Effector memory CD8-positive, alpha-beta T cell (primary cell): ENCODE results near the gene GLRX.
A peak's percentile ranks its signal among the peaks of the same experiment; 100 is the strongest.
"Not testable (repeated sequence)": the region's sequence is repeated elsewhere in the genome, so short reads cannot be mapped to it uniquely, and the experiment has no call there.

Source experiments
- ATAC-seq: fragments of 150-1000 bp; cut with Tn5 transposase; replicated peaks from 2 replicates; pipeline ENCODE4 v1.10.0; 2021; ENCODE audit warnings: mild to moderate bottlenecking, moderate library complexity
- DNase-seq, 3 experiments: peaks; one replicate each; pipeline ENCODE4 v3.0.0; 2021
- H3K27ac Mint-ChIP-seq, 2 donors: one replicate each; pipeline ENCODE4 v1.8.0; 2022; ENCODE audit warnings: mild to moderate bottlenecking in 2 of 2, mixed read lengths in 2 of 2, moderate library complexity in 2 of 2
- H3K27me3 Mint-ChIP-seq, 2 donors: one replicate each; pipeline ENCODE4 v1.8.0; 2022; ENCODE audit warnings: mixed read lengths in 2 of 2
- H3K36me3 Mint-ChIP-seq: one replicate; pipeline ENCODE4 v1.8.0; 2022; ENCODE audit warnings: mild to moderate bottlenecking, moderate library complexity, mixed read lengths; ENCODE audit not compliant: insufficient read depth
- H3K4me1 Mint-ChIP-seq, 2 donors: one replicate each; pipeline ENCODE4 v1.8.0; 2022; ENCODE audit warnings: low read depth in 2 of 2, mixed read lengths in 2 of 2
- H3K4me3 Mint-ChIP-seq, 2 donors: one replicate each; pipeline ENCODE4 v1.8.0; 2022; ENCODE audit warnings: mild to moderate bottlenecking in 2 of 2, mixed read lengths in 2 of 2, moderate library complexity in 2 of 2
- H3K9me3 Mint-ChIP-seq, 2 donors: one replicate each; pipeline ENCODE4 v1.8.0; 2022; ENCODE audit warnings: mixed read lengths in 2 of 2

Gene GLRX

DNA sequence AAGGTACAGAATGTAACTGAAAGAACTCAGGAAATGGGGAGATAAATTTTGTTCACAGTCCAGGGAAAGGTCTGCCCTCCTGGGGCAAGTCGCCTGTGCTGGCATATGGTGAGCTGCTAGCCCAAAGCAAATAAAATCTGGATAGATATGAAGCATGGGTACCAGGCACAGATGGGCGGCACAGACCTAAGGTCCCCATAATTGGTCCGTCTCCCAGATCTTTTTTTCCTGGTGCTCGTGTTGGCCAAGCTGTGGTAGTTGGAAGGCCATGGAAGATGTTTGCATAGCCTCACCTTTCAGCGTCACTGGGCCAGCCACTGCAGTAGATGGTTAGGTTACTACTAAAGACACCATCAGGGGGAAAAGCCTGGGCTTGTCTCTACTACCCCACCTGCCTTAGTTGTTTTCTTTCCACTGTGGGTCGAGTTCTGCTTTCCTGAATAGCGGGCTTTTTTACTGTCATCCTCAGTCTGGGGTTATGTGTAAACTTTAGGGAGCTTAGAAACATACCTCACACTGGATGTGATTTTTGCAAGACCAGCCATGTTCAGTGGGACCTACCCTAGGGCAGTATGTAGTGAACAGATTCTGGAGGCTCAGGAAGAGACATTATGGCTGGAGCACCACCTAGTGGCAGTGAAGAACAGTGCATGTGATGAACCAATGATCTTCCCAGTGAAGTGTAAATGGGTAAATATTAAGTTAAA lies 24.2 kb upstream of the GLRX start:
- H3K27ac Mint-ChIP-seq = no peak overlapping the region
- no peaks in the 10 kb centered on the region for H3K27me3 Mint-ChIP-seq
- peaks cover 3% of the 10 kb centered on the region for H3K36me3 Mint-ChIP-seq
- peak; percentile 71 for ATAC-seq
- DNase-seq = peak; percentile 57 to 68 (median 64)
- no peak overlapping the region for H3K4me3 Mint-ChIP-seq
- peaks cover 13% of the 10 kb centered on the region in 2 donors for H3K4me1 Mint-ChIP-seq
- H3K9me3 Mint-ChIP-seq = no peaks in the 10 kb centered on the region

GRCh38 chr5:95845391-95845790 lies 22.9 kb upstream of the GLRX start:
- Mint-ChIP-seq H3K36me3 (peaks cover 3% of the 10 kb centered on the region), H3K4me3 (no peak overlapping the region), H3K4me1 (peaks cover 13% of the 10 kb centered on the region in 2 donors), H3K9me3 (no peaks in the 10 kb centered on the region), H3K27me3 (no peaks in the 10 kb centered on the region), H3K27ac (no peak overlapping the region)
- DNase-seq (no peak), ATAC-seq (no peak)

- H3K27me3 Mint-ChIP-seq = no peaks in the 10 kb centered on the region
- DNase-seq (no peak), ATAC-seq (no peak)
- H3K4me1 Mint-ChIP-seq = peaks cover 13 to 15% of the 10 kb centered on the region in 2 donors
- peak overlapping the region in 1 of 2 donors; percentile 69 for H3K4me3 Mint-ChIP-seq
- peaks cover 3% of the 10 kb centered on the region for H3K36me3 Mint-ChIP-seq
- no peaks in the 10 kb centered on the region for H3K9me3 Mint-ChIP-seq
- H3K27ac Mint-ChIP-seq = peak overlapping the region in 1 of 2 donors; percentile 90
Measured at GRCh38 chr5:95843733-95844223, 21.3 kb upstream of the GLRX start.

GRCh38 chr5:95842854-95843544 lies 20.5 kb upstream of the GLRX start:
- peak; percentile 17 to 34 (median 30) for DNase-seq
- peak overlapping the region; percentile 47 to 69 for H3K4me3 Mint-ChIP-seq
- H3K27me3 Mint-ChIP-seq = no peaks in the 10 kb centered on the region

DNA sequence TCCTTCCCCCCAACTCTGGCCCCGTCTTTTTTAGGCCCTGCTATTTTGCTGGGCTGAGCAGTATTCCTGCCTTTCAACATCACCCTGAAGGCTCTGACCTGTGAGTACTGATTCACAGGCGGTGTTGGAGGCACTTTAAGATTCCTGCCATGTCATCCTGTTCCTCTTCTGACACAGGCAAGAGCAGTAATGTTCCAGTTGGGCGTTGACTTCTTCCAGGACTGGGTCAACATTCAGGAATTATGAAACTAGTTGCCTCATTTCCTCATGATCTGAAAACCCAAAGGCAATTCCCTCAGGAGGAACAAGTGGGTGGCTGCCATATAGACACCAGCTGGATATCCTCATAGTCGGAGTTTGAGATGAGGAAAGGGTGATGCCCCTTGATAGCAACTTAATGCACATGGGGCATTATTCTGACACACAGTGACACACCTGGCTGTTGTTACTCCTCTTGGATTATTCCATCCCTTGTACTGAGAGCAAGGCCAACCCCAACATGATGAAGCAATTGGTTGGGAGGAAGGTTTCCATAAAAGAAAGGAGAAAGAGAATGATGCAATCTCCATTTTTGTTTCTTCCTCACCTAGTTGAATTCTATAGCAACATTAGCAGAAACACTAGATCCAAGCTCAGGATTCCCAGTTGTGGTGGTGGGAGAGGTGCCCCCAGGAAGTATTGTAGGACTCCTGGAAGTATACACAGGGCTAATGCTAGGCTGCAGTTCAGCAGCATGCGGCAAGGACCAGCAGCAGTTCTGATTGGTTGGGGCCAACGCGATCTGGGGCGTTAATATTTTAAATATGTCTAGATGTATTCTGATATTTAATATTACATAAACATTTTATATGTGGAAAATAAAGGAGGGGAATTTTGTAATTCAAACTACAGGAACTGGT lies 19.6 kb upstream of the GLRX start:
- Mint-ChIP-seq H3K9me3 (no peaks in the 10 kb centered on the region), H3K4me3 (peak overlapping the region in 1 of 2 donors; percentile 47), H3K36me3 (peaks cover 6% of the 10 kb centered on the region), H3K27me3 (no peaks in the 10 kb centered on the region), H3K27ac (peak overlapping the region in 1 of 2 donors; percentile 90), H3K4me1 (peaks cover 18 to 19% of the 10 kb centered on the region in 2 donors)
- ATAC-seq (no peak), DNase-seq (no peak)

More at GRCh38 chr5:95842854-95843544, 20.5 kb upstream of the GLRX start:
- Mint-ChIP-seq H3K9me3 (no peaks in the 10 kb centered on the region), H3K27ac (peak overlapping the region; percentile 59 to 90), H3K4me1 (peaks cover 13 to 18% of the 10 kb centered on the region in 2 donors), H3K36me3 (peaks cover 6% of the 10 kb centered on the region)
- ATAC-seq = peak; percentile 80

GRCh38 chr5:95840956-95841705 lies 18.6 kb upstream of the GLRX start:
- ATAC-seq (no peak), DNase-seq (no peak)
- Mint-ChIP-seq H3K27ac (peak overlapping the region in 1 of 2 donors; percentile 5), H3K27me3 (no peaks in the 10 kb centered on the region), H3K36me3 (peaks cover 6% of the 10 kb centered on the region), H3K9me3 (no peaks in the 10 kb centered on the region), H3K4me1 (peaks cover 20 to 25% of the 10 kb centered on the region in 2 donors), H3K4me3 (no peak overlapping the region)

DNA sequence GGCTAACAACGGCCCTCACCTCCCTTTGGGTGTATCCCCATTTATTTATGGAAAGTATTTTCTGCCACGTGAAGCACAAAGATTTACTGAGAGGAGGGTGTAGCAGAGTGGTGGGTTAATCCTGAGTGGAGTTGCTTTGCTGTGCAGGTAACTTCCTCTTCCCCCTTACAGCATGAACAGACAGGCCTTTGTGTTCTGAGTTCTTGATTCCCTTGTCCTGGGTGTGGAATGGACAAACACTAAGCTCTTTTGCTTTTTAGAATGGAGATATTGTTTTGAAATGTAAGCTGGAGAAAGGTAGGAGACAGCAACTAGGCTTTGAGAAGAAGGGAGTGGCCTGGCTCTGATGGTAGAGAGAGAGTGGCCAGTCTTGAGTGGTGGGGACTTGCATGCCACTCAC lies 17.1 kb upstream of the GLRX start:
- peaks cover 6% of the 10 kb centered on the region for H3K36me3 Mint-ChIP-seq
- H3K27ac Mint-ChIP-seq = no peak overlapping the region
- no peaks in the 10 kb centered on the region for H3K27me3 Mint-ChIP-seq
- H3K9me3 Mint-ChIP-seq = no peaks in the 10 kb centered on the region
- H3K4me3 Mint-ChIP-seq = no peak overlapping the region
- DNase-seq (no peak), ATAC-seq (no peak)
- H3K4me1 Mint-ChIP-seq = peaks cover 25 to 33% of the 10 kb centered on the region in 2 donors

DNA sequence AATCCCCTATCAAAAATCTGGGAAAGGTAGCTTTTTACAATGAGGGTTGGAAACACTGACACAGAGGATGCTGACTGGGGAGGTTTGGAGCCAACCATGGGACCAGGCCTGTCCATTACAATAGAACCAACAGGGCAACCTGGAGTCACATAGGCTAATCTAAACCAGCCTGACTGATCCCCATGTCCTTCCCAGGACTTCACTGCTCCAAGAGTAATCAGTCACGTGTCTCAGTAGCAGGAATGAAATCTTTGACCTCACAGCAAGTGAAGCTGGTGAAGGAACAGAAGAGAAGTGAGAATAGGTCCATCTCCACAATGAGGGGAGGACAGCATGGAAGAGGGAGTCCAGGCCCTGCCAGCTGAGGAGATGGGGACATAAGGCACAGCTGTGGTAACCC lies 16.0 kb upstream of the GLRX start:
- H3K9me3 Mint-ChIP-seq = no peaks in the 10 kb centered on the region
- no peak for ATAC-seq
- H3K4me1 Mint-ChIP-seq = peaks cover 32 to 44% of the 10 kb centered on the region in 2 donors

DNA sequence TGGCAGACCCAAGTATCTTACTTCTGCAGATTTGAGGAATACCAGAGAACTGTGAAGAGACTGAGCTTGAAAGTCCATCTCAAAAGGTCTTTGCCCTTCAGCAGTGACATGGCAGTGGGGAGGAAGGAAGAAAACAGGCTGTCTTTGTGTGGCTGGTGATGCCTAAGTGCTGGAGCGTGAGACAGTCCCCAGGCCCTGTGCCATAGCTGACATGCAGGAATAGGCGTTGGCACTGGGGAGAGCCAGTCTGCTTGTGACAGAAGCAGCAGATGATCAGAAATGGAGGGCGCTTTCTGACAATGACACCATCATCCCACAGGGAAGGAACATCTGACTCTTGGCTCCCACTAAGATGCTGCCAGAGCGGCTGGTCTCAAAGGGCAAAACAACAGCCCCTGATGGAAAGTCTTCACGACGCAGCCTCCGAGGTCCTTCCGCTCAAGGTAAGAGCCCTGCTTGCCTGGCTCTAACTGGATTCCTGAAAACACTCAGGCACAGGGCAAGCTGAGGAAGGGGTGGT lies 15.5 kb upstream of the GLRX start:
- peak overlapping the region in 1 of 2 donors; percentile 96 for H3K27ac Mint-ChIP-seq
- H3K4me1 Mint-ChIP-seq = peaks cover 29 to 41% of the 10 kb centered on the region in 2 donors
- no peak overlapping the region for H3K4me3 Mint-ChIP-seq
- peaks cover 8% of the 10 kb centered on the region for H3K36me3 Mint-ChIP-seq
- ATAC-seq = no peak
- H3K9me3 Mint-ChIP-seq = no peaks in the 10 kb centered on the region
- DNase-seq = no peak
- H3K27me3 Mint-ChIP-seq = no peaks in the 10 kb centered on the region

More for the DNA sequence above, 16.0 kb upstream of the GLRX start:
- H3K4me3 Mint-ChIP-seq = no peak overlapping the region
- no peak for DNase-seq
- no peaks in the 10 kb centered on the region for H3K27me3 Mint-ChIP-seq
- peaks cover 11% of the 10 kb centered on the region for H3K36me3 Mint-ChIP-seq
- peak overlapping the region in 1 of 2 donors; percentile 39 for H3K27ac Mint-ChIP-seq

GRCh38 chr5:95837492-95837891 lies 15.0 kb upstream of the GLRX start:
- Mint-ChIP-seq H3K4me1 (peaks cover 29 to 41% of the 10 kb centered on the region in 2 donors), H3K27ac (peak overlapping the region in 1 of 2 donors; percentile 96)

DNA sequence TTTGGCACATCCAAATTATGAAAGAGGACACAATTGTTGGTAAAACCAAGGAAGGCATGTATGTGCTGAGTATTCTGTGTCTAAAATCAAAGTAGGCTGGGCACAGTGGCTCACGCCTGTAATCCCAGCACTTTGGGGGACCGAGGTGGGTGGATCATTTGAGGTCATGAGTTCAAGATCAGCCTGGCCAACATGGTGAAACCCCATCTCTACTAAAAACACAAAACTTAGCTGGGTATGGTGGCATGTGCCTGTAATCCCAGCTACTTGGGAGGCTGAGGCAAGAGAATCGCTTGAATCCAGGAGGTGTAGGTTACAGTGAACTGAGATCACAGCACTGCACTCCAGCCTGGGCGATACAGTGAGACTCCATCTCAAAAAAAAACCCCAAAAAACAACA lies 14.4 kb upstream of the GLRX start:
- not testable (repeated sequence) for ATAC-seq, H3K9me3 Mint-ChIP-seq

More at GRCh38 chr5:95837492-95837891, 15.0 kb upstream of the GLRX start:
- no peak for ATAC-seq
- Mint-ChIP-seq H3K27me3 (no peaks in the 10 kb centered on the region), H3K9me3 (no peaks in the 10 kb centered on the region), H3K4me3 (no peak overlapping the region), H3K36me3 (peaks cover 8% of the 10 kb centered on the region)
- no peak for DNase-seq

GRCh38 chr5:95836544-95836943 lies 14.0 kb upstream of the GLRX start:
- Mint-ChIP-seq H3K27ac (peak overlapping the region; percentile 96), H3K9me3 (no peaks in the 10 kb centered on the region), H3K4me1 (peaks cover 33 to 38% of the 10 kb centered on the region in 2 donors), H3K4me3 (peak overlapping the region; percentile 80 to 85), H3K36me3 (peaks cover 8% of the 10 kb centered on the region), H3K27me3 (no peaks in the 10 kb centered on the region)
- ATAC-seq = no peak
- no peak for DNase-seq

More for the DNA sequence above, 14.4 kb upstream of the GLRX start:
- Mint-ChIP-seq H3K4me1 (peaks cover 33 to 38% of the 10 kb centered on the region in 2 donors), H3K4me3 (peak overlapping the region; percentile 8 to 85), H3K27ac (peak overlapping the region in 1 of 2 donors; percentile 96)
- not testable (repeated sequence) for DNase-seq, H3K27me3 Mint-ChIP-seq, H3K36me3 Mint-ChIP-seq
